Lung (tissue), 12 donors: ENCODE measurements around the gene KLK15. TPM values are rescaled to one million over a fixed set of nuclear protein-coding genes. Genes with fewer than 3 reads are reported as not detected.
"Not testable (repeated sequence)": the region's sequence is repeated elsewhere in the genome, so short reads cannot be mapped to it uniquely, and the experiment has no call there.

Source experiments
- ATAC-seq: fragments of 200-7000 bp; cut with Tn5 transposase; one replicate; pipeline ENCODE4 v1.9.1; 2020; ENCODE audit warnings: moderate number of reproducible peaks; ENCODE audit not compliant: insufficient read depth, low FRiP score
- DNase-seq, 3 donors: peaks; one replicate each; pipeline ENCODE4 v3.0.0-alpha.2; 2013 to 2017
- H3K27ac ChIP-seq, 2 donors: one replicate each; pipeline ENCODE4 v1.5.1; 2013; ENCODE audit warnings: mild to moderate bottlenecking in 2 of 2, moderate library complexity in 2 of 2, control low read depth in 1 of 2, inconsistent platforms in 1 of 2, low read depth in 1 of 2, low read length in 1 of 2
- H3K27me3 ChIP-seq, 3 donors: one replicate each; pipeline ENCODE4 v1.5.1; 2013; ENCODE audit warnings: low read length in 2 of 3; ENCODE audit not compliant: control insufficient read depth in 3 of 3, insufficient read depth in 3 of 3
- H3K36me3 ChIP-seq, 4 donors: one replicate each; pipeline ENCODE4 v1.5.1; 2013; ENCODE audit warnings: low read length in 4 of 4, mild to moderate bottlenecking in 1 of 4, moderate library complexity in 1 of 4; ENCODE audit not compliant: control insufficient read depth in 4 of 4, insufficient read depth in 4 of 4
- H3K4me1 ChIP-seq, 5 donors: one replicate each; pipeline ENCODE4 v1.5.1; 2013; ENCODE audit warnings: low read length in 5 of 5, mild to moderate bottlenecking in 2 of 5, moderate library complexity in 1 of 5; ENCODE audit not compliant: control insufficient read depth in 5 of 5, insufficient read depth in 5 of 5
- H3K4me3 ChIP-seq: one replicate; pipeline ENCODE4 v1.5.1; 2013; ENCODE audit warnings: mild to moderate bottlenecking, control low read depth, moderate library complexity
- H3K9ac ChIP-seq, 2 donors: one replicate each; pipeline ENCODE4 v1.5.1; 2013; ENCODE audit warnings: low read length in 2 of 2, control low read depth in 1 of 2; ENCODE audit not compliant: insufficient read depth in 1 of 2
- H3K9me3 ChIP-seq, 4 donors: one replicate each; pipeline ENCODE4 v1.5.1; 2013; ENCODE audit warnings: low read length in 3 of 4, mild to moderate bottlenecking in 1 of 4, moderate library complexity in 1 of 4; ENCODE audit not compliant: control insufficient read depth in 4 of 4, insufficient read depth in 3 of 4
- WGBS, 2 donors: extraction: QIAGEN DNeasy Blood & Tissue Kit; methylation state at CpG; one replicate each; pipeline ENCODE4 v1.1.7; 2013; 5-methylcytosine and 5-hydroxymethylcytosine counted together
- polyA plus RNA-seq, 2 donors: library from polyadenylated mRNA; stranded (reverse); fragments of 200-250 nt; gene quantifications; one replicate each; pipeline ENCODE4 v1.2.1, GENCODE V29; 2013
- total RNA-seq, 2 donors: library from RNA; depleted of rRNA in 1 of 2; stranded (reverse); fragments of >200 nt in 1 of 2; gene quantifications; one replicate each; pipeline ENCODE4 v1.2.1, GENCODE V29; 2014 to 2021
- TF ChIP-seq, protein P1 (sequence below): IDR thresholded peaks from 2 replicates; pipeline ENCODE4 v1.5.1; 2012; ENCODE audit warnings: mild to moderate bottlenecking; ENCODE audit errors: control extremely low read depth, extremely low read depth
- donor health status: control.
- donor health status: control.
- donor health status: Bipolar disorder and iron deficiency.
- donor health status: healthy.
- donor health status: DM: yes; HTN: yes; CAD: no.

The KLK15 gene
- total and polyA plus RNA-seq, 4 donors = not detected

- Histone ChIP-seq H3K9ac (no peak within 1 kb of the TSS), H3K4me3 (no peak within 1 kb of the TSS), H3K9me3 (no peaks in the 10 kb centered on the region), H3K36me3 (peaks cover 0 to 3% (median 0%) of the 10 kb centered on the region in 4 donors), H3K4me1 (no peaks in the 10 kb centered on the region), H3K27me3 (no peaks in the 10 kb centered on the region), H3K27ac (no peak within 1 kb of the TSS)
- TF ChIP-seq, protein P1, sequence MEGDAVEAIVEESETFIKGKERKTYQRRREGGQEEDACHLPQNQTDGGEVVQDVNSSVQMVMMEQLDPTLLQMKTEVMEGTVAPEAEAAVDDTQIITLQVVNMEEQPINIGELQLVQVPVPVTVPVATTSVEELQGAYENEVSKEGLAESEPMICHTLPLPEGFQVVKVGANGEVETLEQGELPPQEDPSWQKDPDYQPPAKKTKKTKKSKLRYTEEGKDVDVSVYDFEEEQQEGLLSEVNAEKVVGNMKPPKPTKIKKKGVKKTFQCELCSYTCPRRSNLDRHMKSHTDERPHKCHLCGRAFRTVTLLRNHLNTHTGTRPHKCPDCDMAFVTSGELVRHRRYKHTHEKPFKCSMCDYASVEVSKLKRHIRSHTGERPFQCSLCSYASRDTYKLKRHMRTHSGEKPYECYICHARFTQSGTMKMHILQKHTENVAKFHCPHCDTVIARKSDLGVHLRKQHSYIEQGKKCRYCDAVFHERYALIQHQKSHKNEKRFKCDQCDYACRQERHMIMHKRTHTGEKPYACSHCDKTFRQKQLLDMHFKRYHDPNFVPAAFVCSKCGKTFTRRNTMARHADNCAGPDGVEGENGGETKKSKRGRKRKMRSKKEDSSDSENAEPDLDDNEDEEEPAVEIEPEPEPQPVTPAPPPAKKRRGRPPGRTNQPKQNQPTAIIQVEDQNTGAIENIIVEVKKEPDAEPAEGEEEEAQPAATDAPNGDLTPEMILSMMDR = no peak
- ATAC-seq = no peak
- 86 to 95% methylated on average over 15 of the region's 15 CpGs for WGBS, 2 donors
- DNase-seq = no peak
Measured at GRCh38 chr19:50790396-50790795, 43.0 kb downstream of the KLK15 start, which contains the start of gene ACP4. Gene ACP4, plus strand, starts transcription at chr19:50790415. Its CDS starts 0 bp downstream, at chr19:50790415.

GRCh38 chr19:50785329-50785728 lies 48.0 kb downstream of the KLK15 start:
- peaks cover 0 to 9% (median 6%) of the 10 kb centered on the region in 3 donors for H3K27me3 ChIP-seq
- TF ChIP-seq, protein P1 = no peak
- H3K4me3 ChIP-seq = no peak overlapping the region
- no peaks in the 10 kb centered on the region for H3K36me3 ChIP-seq
- no peak for DNase-seq
- no peak for ATAC-seq
- H3K4me1 ChIP-seq = no peaks in the 10 kb centered on the region
- no peak overlapping the region for H3K27ac ChIP-seq
- no peaks in the 10 kb centered on the region for H3K9me3 ChIP-seq
- H3K9ac ChIP-seq = no peak overlapping the region
- WGBS, 2 donors = 87 to 90% methylated on average over 12 of the region's 12 CpGs

GRCh38 chr19:50784710-50785109 lies 48.7 kb downstream of the KLK15 start:
- no peak overlapping the region for H3K4me3 ChIP-seq
- no peak overlapping the region for H3K9ac ChIP-seq
- no peak overlapping the region for H3K27ac ChIP-seq
- DNase-seq = no peak
- H3K4me1 ChIP-seq = no peaks in the 10 kb centered on the region
- peaks cover 0 to 15% (median 12%) of the 10 kb centered on the region in 3 donors for H3K27me3 ChIP-seq
- 94 to 99% methylated on average over 3 of the region's 3 CpGs for WGBS, 2 donors
- TF ChIP-seq, protein P1 = no peak
- no peaks in the 10 kb centered on the region for H3K36me3 ChIP-seq
- H3K9me3 ChIP-seq = no peaks in the 10 kb centered on the region
- ATAC-seq = no peak

- not testable (repeated sequence) for H3K9me3 ChIP-seq, H3K9ac ChIP-seq, H3K4me3 ChIP-seq, H3K27ac ChIP-seq, DNase-seq, ATAC-seq, H3K4me1 ChIP-seq, H3K36me3 ChIP-seq
- WGBS, 2 donors = 31 to 34% methylated on average over 8 of the region's 8 CpGs
- peaks cover 0 to 24% (median 22%) of the 10 kb centered on the region in 3 donors for H3K27me3 ChIP-seq
Measured at GRCh38 chr19:50783848-50784152, 49.6 kb downstream of the KLK15 start.
